HepG2 (cell line): ENCODE measurements around the gene CD4. TPM values are rescaled to one million over a fixed set of nuclear protein-coding genes. Genes with fewer than 3 reads are reported as not detected.

ENCODE experiments used
- AGO2 ChIP-seq: fragments of 200-400 bp; formaldehyde crosslinking; optimal IDR thresholded peaks from 2 replicates; pipeline ENCODE3; 2017; ENCODE audit warnings: mild to moderate bottlenecking, low read depth, low read length, moderate library complexity
- ARID4A ChIP-seq: sonication (generic); formaldehyde crosslinking; IDR thresholded peaks from 2 replicates; pipeline ENCODE4 v1.5.0; 2020; ENCODE audit warnings: mild to moderate bottlenecking, missing genetic modification reagents, borderline replicate concordance
- DRAP1 ChIP-seq: IDR thresholded peaks from 2 replicates; pipeline ENCODE4 v1.6.1; 2016; ENCODE audit warnings: missing genetic modification reagents, missing compliant biosample characterization
- IKZF5 ChIP-seq: IDR thresholded peaks from 2 replicates; pipeline ENCODE4 v1.6.1; 2018; ENCODE audit warnings: missing genetic modification reagents, mild to moderate bottlenecking, missing compliant biosample characterization
- MEF2D ChIP-seq: sonication (generic); formaldehyde crosslinking; IDR thresholded peaks from 2 replicates; pipeline ENCODE4 v1.5.1; 2020; ENCODE audit warnings: mild to moderate bottlenecking, missing genetic modification reagents
- NFAT5 ChIP-seq: sonication (generic); formaldehyde crosslinking; IDR thresholded peaks from 2 replicates; pipeline ENCODE4 v1.4.0; 2020; ENCODE audit warnings: missing genetic modification reagents
- RFX1 ChIP-seq: fragments of 450-650 bp; IDR thresholded peaks from 2 replicates; pipeline ENCODE4 v1.6.1; 2017
- RXRA ChIP-seq: sonication (generic); formaldehyde crosslinking; IDR thresholded peaks from 2 replicates; pipeline ENCODE4 v1.5.1; 2020; ENCODE audit warnings: missing genetic modification reagents
- SIN3B ChIP-seq: fragments of 150-350 bp; IDR thresholded peaks from 2 replicates; pipeline ENCODE4 v1.6.1; 2014; ENCODE audit warnings: low read length
- SMYD3 ChIP-seq: sonication (generic); formaldehyde crosslinking; IDR thresholded peaks from 2 replicates; pipeline ENCODE4 v1.8.1; 2023; ENCODE audit warnings: mild to moderate bottlenecking, missing genetic modification reagents
- TCF7L2 ChIP-seq: IDR thresholded peaks from 2 replicates; pipeline ENCODE4 v1.6.1; 2011; ENCODE audit warnings: mild to moderate bottlenecking, low read depth, low read length, moderate library complexity
- YEATS4 ChIP-seq: sonication (generic); formaldehyde crosslinking; IDR thresholded peaks from 2 replicates; pipeline ENCODE4 v1.4.0; 2020; ENCODE audit warnings: missing genetic modification reagents, borderline replicate concordance
- ZBTB20 ChIP-seq: sonication (generic); formaldehyde crosslinking; IDR thresholded peaks from 2 replicates; pipeline ENCODE4 v1.8.1; 2023; ENCODE audit warnings: missing genetic modification reagents, low read depth, mild to moderate bottlenecking, borderline replicate concordance
- ZKSCAN1 ChIP-seq: fragments of 150-350 bp; IDR thresholded peaks from 2 replicates; pipeline ENCODE4 v1.6.1; 2014; ENCODE audit warnings: low read length
- ZNF205 ChIP-seq: IDR thresholded peaks from 2 replicates; pipeline ENCODE4 v1.6.1; 2018; ENCODE audit warnings: missing biosample characterization, missing genetic modification reagents
- ZNF232 ChIP-seq: sonication (generic); formaldehyde crosslinking; IDR thresholded peaks from 2 replicates; pipeline ENCODE4 v1.4.0; 2020; ENCODE audit warnings: missing genetic modification reagents, borderline replicate concordance
- ZNF570 ChIP-seq: sonication (generic); formaldehyde crosslinking; IDR thresholded peaks from 2 replicates; pipeline ENCODE4 v1.4.0; 2020; ENCODE audit warnings: mild to moderate bottlenecking, missing genetic modification reagents, borderline replicate concordance
- ZNF577 ChIP-seq: sonication (generic); formaldehyde crosslinking; IDR thresholded peaks from 2 replicates; pipeline ENCODE4 v1.4.0; 2020; ENCODE audit warnings: mild to moderate bottlenecking, low read depth, missing genetic modification reagents, borderline replicate concordance
- ZNF629 ChIP-seq: sonication (generic); formaldehyde crosslinking; conservative IDR thresholded peaks from 2 replicates; pipeline ENCODE4 v1.5.0; 2020; ENCODE audit warnings: missing genetic modification reagents
- polyA plus RNA-seq, 8 experiments: library from polyadenylated mRNA; depleted of rRNA in 3 of 8; stranded (reverse) in 7 of 8; unstranded in 1 of 8; fragments of >200 nt; fragmentation: Illumina TruSeq in 4 of 8; extraction: Trizol in 4 of 8; gene quantifications; 2 replicates each; pipeline versions ENCODE4 v1.2.1 to v1.2.3, GENCODE V29; 2011 to 2016; ENCODE audit warnings: low read depth in 4 of 8, missing spikeins in 1 of 8, mixed read lengths in 1 of 8; ENCODE audit not compliant: insufficient read depth in 1 of 8
- total RNA-seq, 5 experiments: library from RNA; depleted of rRNA; stranded (reverse); fragments of >200 nt; fragmentation: Illumina TruSeq; extraction: Trizol; gene quantifications; 2 replicates each; pipeline ENCODE4 v1.2.3, GENCODE V29; 2016; ENCODE audit warnings: low read depth in 1 of 5

CD4 gene
- total and polyA plus RNA-seq, 2 of the 13 experiments (the other 11 are each of a cell fraction or from before 2014, with no cell fraction given) = 0.07 to 0.95 TPM

- no peak for TF ChIP-seq NFAT5 (CRISPR knock-in tag)
- TF ChIP-seq ZNF570 (CRISPR knock-in tag) = no peak
- TF ChIP-seq TCF7L2 = no peak
- no peak for TF ChIP-seq ZNF577 (CRISPR knock-in tag)
- no peak for TF ChIP-seq ZNF629 (CRISPR knock-in tag)
- no peak; the same call in 1 of the 2 replicates for TF ChIP-seq ZNF232
- TF ChIP-seq ZBTB20 (CRISPR knock-in tag) = peak; percentile 74
- peak; percentile 96 for TF ChIP-seq DRAP1 (CRISPR knock-in tag)
- TF ChIP-seq ZKSCAN1 = no peak
- TF ChIP-seq RXRA (CRISPR knock-in tag) = peak; percentile 24
- TF ChIP-seq ZNF205 (CRISPR knock-in tag) = peak; percentile 49; the same call in 1 of the 2 replicates
- TF ChIP-seq AGO2 = peak; percentile 88
- TF ChIP-seq ARID4A (CRISPR knock-in tag) = peak; percentile 60; the same call in 1 of the 2 replicates
- 0 out of 2 replicates have a peak, but pooled peaks have one; percentile 55 for TF ChIP-seq SIN3B
- no peak; the same call in 1 of the 2 replicates for TF ChIP-seq SMYD3 (CRISPR knock-in tag)
- TF ChIP-seq MEF2D = peak; percentile 43; the same call in 1 of the 2 replicates
- TF ChIP-seq IKZF5 (CRISPR knock-in tag) = peak; percentile 57
- TF ChIP-seq YEATS4 (CRISPR knock-in tag) = peak; percentile 66
- no peak for TF ChIP-seq RFX1
These were observed 78.3 kb downstream of the CD4 start, which contains the start of gene TPI1 (continued) for GRCh38 chr12:6867413-6868210.
